Measurements from ENCODE around the gene KCNA10.

Gene KCNA10

DNA sequence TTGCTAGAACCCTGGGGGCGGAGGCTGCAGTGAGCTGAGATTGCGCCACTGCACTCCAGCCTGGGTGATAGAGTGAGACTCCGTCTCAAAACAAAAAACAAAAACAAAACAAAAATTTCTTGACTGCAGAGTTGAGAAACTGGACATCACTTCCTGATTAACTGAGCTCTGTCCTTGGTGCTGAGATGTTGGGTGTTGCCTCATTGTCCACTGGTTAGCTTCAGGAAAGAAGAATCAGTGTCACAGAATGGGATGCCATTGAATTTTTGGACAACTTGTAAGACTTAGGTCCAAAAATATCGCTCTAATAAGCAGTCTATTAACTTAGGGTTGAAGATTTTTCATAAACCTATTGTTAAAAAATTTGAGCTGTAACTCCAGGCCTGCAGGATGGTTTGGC, 23.8 kb upstream of the KCNA10 start:
- Histone ChIP-seq H2BK120ac (ENCODE audit: low read depth, low read length) (no peak overlapping the region), H2BK15ac (ENCODE audit: low read depth, poor library complexity, severe bottlenecking) (no peak overlapping the region), H3K18ac (ENCODE audit: low read depth in 1 of 2, low read length in 2 of 2) (no peak overlapping the region)

GRCh38 chr1:110541906-110542395, 23.0 kb upstream of the KCNA10 start:
- 70% methylated on average over 1 of the region's 1 CpG for WGBS
- no peak overlapping the region for H4K91ac ChIP-seq (ENCODE audit: low read length)
- peaks cover under 1 to 40% of the 10 kb centered on the region in 2 experiments for H3K27me3 ChIP-seq (ENCODE audit: control insufficient read depth in 1 of 2, insufficient read depth in 1 of 2, low read length in 2 of 2)
- H3K18ac ChIP-seq (ENCODE audit: low read depth in 1 of 2, low read length in 2 of 2), result no peak overlapping the region
- H2BK12ac ChIP-seq (ENCODE audit: low read length in 2 of 2), result no peak overlapping the region
- H3K4me2 ChIP-seq (ENCODE audit: low read length, poor library complexity, severe bottlenecking), result no peak overlapping the region
- no peaks in the 10 kb centered on the region for H3K9me3 ChIP-seq (ENCODE audit: control insufficient read depth, low read length)
- H4K8ac ChIP-seq (ENCODE audit: low read length), result no peak overlapping the region
- no peak overlapping the region for H2BK15ac ChIP-seq (ENCODE audit: low read depth, poor library complexity, severe bottlenecking)
- H2AK5ac ChIP-seq (ENCODE audit: low read length, severe bottlenecking), result no peak overlapping the region
- no peaks in the 10 kb centered on the region for H3K4me1 ChIP-seq (ENCODE audit: control insufficient read depth, insufficient read depth, low read depth, low read length)
- H3K4ac ChIP-seq (ENCODE audit: low read depth in 1 of 2, low read length in 2 of 2), result no peak overlapping the region
- no peak for DNase-seq
- no peak overlapping the region for H3K9ac ChIP-seq (ENCODE audit: low read length)
- no peak overlapping the region for H3K4me3 ChIP-seq (ENCODE audit: insufficient read depth in 1 of 2, low read depth in 1 of 2, low read length in 2 of 2)
- no peak overlapping the region for H2BK5ac ChIP-seq (ENCODE audit: low read depth, low read length, poor library complexity, severe bottlenecking)
- H3K23ac ChIP-seq (ENCODE audit: low read length in 2 of 2), result no peak overlapping the region
- no peaks in the 10 kb centered on the region for H3K79me1 ChIP-seq (replicated peaks; ENCODE audit: low read length, poor library complexity, severe bottlenecking)
- no peak overlapping the region for H3K14ac ChIP-seq (ENCODE audit: low read length in 2 of 2)
- H3K36me3 ChIP-seq (ENCODE audit: control insufficient read depth in 1 of 2, insufficient read depth in 2 of 2, low read depth in 1 of 2, low read length in 2 of 2), result no peaks in the 10 kb centered on the region
- H2BK120ac ChIP-seq (ENCODE audit: low read depth, low read length), result no peak overlapping the region
- H3K27ac ChIP-seq (ENCODE audit: low read length, poor library complexity, severe bottlenecking), result no peak overlapping the region
- H2AFZ ChIP-seq (ENCODE audit: low read depth, low read length), result no peak overlapping the region

More for the DNA sequence above, 23.8 kb upstream of the KCNA10 start:
- no peaks in the 10 kb centered on the region for H3K36me3 ChIP-seq (ENCODE audit: control insufficient read depth in 1 of 2, insufficient read depth in 2 of 2, low read depth in 1 of 2, low read length in 2 of 2)
- H4K91ac ChIP-seq (ENCODE audit: low read length), result no peak overlapping the region
- no peaks in the 10 kb centered on the region for H3K9me3 ChIP-seq (ENCODE audit: control insufficient read depth, low read length)
- peak; percentile 53 for DNase-seq
- H2BK5ac ChIP-seq (ENCODE audit: low read depth, low read length, poor library complexity, severe bottlenecking), result no peak overlapping the region
- H3K79me1 ChIP-seq (replicated peaks; ENCODE audit: low read length, poor library complexity, severe bottlenecking), result no peaks in the 10 kb centered on the region
- no peaks in the 10 kb centered on the region for H3K4me1 ChIP-seq (ENCODE audit: control insufficient read depth, insufficient read depth, low read depth, low read length)
- H3K27me3 ChIP-seq (ENCODE audit: control insufficient read depth in 1 of 2, insufficient read depth in 1 of 2, low read length in 2 of 2), result peaks cover 0 to 41% of the 10 kb centered on the region in 2 experiments
- no peak overlapping the region for H3K23ac ChIP-seq (ENCODE audit: low read length in 2 of 2)
- no peak overlapping the region for H3K4me2 ChIP-seq (ENCODE audit: low read length, poor library complexity, severe bottlenecking)
- no peak overlapping the region for H2AFZ ChIP-seq (ENCODE audit: low read depth, low read length)
- no peak overlapping the region for H2AK5ac ChIP-seq (ENCODE audit: low read length, severe bottlenecking)
- no peak overlapping the region for H3K14ac ChIP-seq (ENCODE audit: low read length in 2 of 2)
- no peak overlapping the region for H4K8ac ChIP-seq (ENCODE audit: low read length)
- H2BK12ac ChIP-seq (ENCODE audit: low read length in 2 of 2), result no peak overlapping the region
- H3K4ac ChIP-seq (ENCODE audit: low read depth in 1 of 2, low read length in 2 of 2), result no peak overlapping the region
- 100% methylated on average over 2 of the region's 4 CpGs for WGBS
- H3K4me3 ChIP-seq (ENCODE audit: insufficient read depth in 1 of 2, low read depth in 1 of 2, low read length in 2 of 2), result no peak overlapping the region
- no peak overlapping the region for H3K27ac ChIP-seq (ENCODE audit: low read length, poor library complexity, severe bottlenecking)
- no peak overlapping the region for H3K9ac ChIP-seq (ENCODE audit: low read length)

DNA sequence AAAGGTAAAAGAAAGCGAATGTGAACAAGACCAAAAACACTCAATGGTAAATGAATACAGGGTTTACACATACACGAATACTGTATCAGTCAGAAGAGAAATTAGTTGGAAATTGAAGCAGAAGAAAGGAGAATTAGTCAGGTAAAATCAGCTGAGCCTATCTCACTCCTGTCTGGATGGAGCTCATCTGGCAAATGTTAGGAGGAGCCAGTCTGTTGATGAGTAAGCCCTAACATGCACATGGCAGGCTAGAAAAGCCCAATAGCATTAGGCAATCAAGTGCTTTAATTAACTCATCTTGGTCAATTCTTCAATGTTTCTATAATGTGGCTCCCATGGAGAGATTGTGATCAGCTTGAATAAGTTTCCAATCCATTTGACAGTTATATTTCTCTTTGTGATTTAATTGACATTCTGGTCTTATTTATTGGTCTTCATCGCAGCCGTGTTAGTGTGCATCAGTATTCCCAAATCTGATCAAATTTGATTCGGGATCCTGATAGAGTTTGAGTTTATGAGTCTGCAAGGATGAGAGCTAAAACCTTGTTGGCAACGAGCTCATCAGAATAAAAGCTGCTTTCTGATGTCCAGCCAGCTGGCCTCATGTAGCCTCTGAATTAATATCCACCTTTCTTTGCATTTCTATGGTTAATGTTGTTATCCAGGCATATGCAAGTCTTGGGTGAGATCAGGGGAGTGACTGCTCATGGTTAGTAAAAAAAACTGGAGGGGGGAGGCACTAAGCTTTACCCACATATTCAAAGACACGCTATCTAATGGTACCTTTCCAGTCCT, 22.1 kb upstream of the KCNA10 start:
- H4K8ac ChIP-seq (ENCODE audit: low read length), result no peak overlapping the region
- no peak overlapping the region for H2BK15ac ChIP-seq (ENCODE audit: low read depth, poor library complexity, severe bottlenecking)
- H4K91ac ChIP-seq (ENCODE audit: low read length), result no peak overlapping the region
- peaks cover 4 to 44% of the 10 kb centered on the region in 2 experiments for H3K27me3 ChIP-seq (ENCODE audit: control insufficient read depth in 1 of 2, insufficient read depth in 1 of 2, low read length in 2 of 2)
- H3K14ac ChIP-seq (ENCODE audit: low read length in 2 of 2), result no peak overlapping the region
- H2AK5ac ChIP-seq (ENCODE audit: low read length, severe bottlenecking), result no peak overlapping the region
- no peak for DNase-seq
- no peak overlapping the region for H2AFZ ChIP-seq (ENCODE audit: low read depth, low read length)
- no peaks in the 10 kb centered on the region for H3K36me3 ChIP-seq (ENCODE audit: control insufficient read depth in 1 of 2, insufficient read depth in 2 of 2, low read depth in 1 of 2, low read length in 2 of 2)
- no peaks in the 10 kb centered on the region for H3K9me3 ChIP-seq (ENCODE audit: control insufficient read depth, low read length)
- no peak overlapping the region for H3K4me2 ChIP-seq (ENCODE audit: low read length, poor library complexity, severe bottlenecking)
- no peak overlapping the region for H3K23ac ChIP-seq (ENCODE audit: low read length in 2 of 2)
- no peak overlapping the region for H3K4ac ChIP-seq (ENCODE audit: low read depth in 1 of 2, low read length in 2 of 2)
- no peak overlapping the region for H3K27ac ChIP-seq (ENCODE audit: low read length, poor library complexity, severe bottlenecking)
- no peak overlapping the region for H2BK120ac ChIP-seq (ENCODE audit: low read depth, low read length)
- no peaks in the 10 kb centered on the region for H3K4me1 ChIP-seq (ENCODE audit: control insufficient read depth, insufficient read depth, low read depth, low read length)
- no peak overlapping the region for H3K9ac ChIP-seq (ENCODE audit: low read length)
- H3K4me3 ChIP-seq (ENCODE audit: insufficient read depth in 1 of 2, low read depth in 1 of 2, low read length in 2 of 2), result no peak overlapping the region
- no peak overlapping the region for H2BK5ac ChIP-seq (ENCODE audit: low read depth, low read length, poor library complexity, severe bottlenecking)
- no peak overlapping the region for H2BK12ac ChIP-seq (ENCODE audit: low read length in 2 of 2)
- H3K18ac ChIP-seq (ENCODE audit: low read depth in 1 of 2, low read length in 2 of 2), result no peak overlapping the region
- 74% methylated on average over 7 of the region's 7 CpGs for WGBS
- no peaks in the 10 kb centered on the region for H3K79me1 ChIP-seq (replicated peaks; ENCODE audit: low read length, poor library complexity, severe bottlenecking)

DNA sequence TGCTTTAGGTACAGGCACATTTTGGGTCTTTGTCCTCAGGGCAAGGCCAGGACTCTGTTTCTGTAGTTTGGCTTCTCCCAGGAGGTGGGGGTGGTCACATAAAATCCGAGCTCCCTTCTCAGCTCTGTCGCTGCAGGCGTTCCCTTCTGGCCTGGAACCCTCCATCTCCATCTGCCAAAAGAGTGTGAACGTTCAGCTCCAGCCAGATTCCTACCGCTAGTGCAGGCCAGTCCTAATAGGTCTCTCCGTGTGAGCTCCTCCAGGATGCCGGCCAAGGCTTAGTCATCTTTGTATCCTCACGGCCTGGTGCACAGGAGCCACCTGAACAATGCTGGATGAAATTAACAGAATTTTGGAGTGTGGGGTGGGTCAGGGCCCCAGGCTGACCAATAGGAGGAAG, 19.9 kb upstream of the KCNA10 start:
- Histone ChIP-seq H3K4me3 (ENCODE audit: insufficient read depth in 1 of 2, low read depth in 1 of 2, low read length in 2 of 2) (no peak overlapping the region), H3K4me1 (ENCODE audit: control insufficient read depth, insufficient read depth, low read depth, low read length) (no peaks in the 10 kb centered on the region), H2BK15ac (ENCODE audit: low read depth, poor library complexity, severe bottlenecking) (no peak overlapping the region), H3K9me3 (ENCODE audit: control insufficient read depth, low read length) (no peaks in the 10 kb centered on the region), H3K14ac (ENCODE audit: low read length in 2 of 2) (no peak overlapping the region), H3K23ac (ENCODE audit: low read length in 2 of 2) (no peak overlapping the region), H2BK12ac (ENCODE audit: low read length in 2 of 2) (no peak overlapping the region), H3K4ac (ENCODE audit: low read depth in 1 of 2, low read length in 2 of 2) (no peak overlapping the region), H3K27me3 (ENCODE audit: control insufficient read depth in 1 of 2, insufficient read depth in 1 of 2, low read length in 2 of 2) (peaks cover 10 to 58% of the 10 kb centered on the region in 2 experiments), H2BK120ac (ENCODE audit: low read depth, low read length) (no peak overlapping the region), H3K36me3 (ENCODE audit: control insufficient read depth in 1 of 2, insufficient read depth in 2 of 2, low read depth in 1 of 2, low read length in 2 of 2) (no peaks in the 10 kb centered on the region), H2AFZ (ENCODE audit: low read depth, low read length) (no peak overlapping the region), H3K18ac (ENCODE audit: low read depth in 1 of 2, low read length in 2 of 2) (no peak overlapping the region), H3K27ac (ENCODE audit: low read length, poor library complexity, severe bottlenecking) (no peak overlapping the region), H3K4me2 (ENCODE audit: low read length, poor library complexity, severe bottlenecking) (no peak overlapping the region), H3K9ac (ENCODE audit: low read length) (no peak overlapping the region), H4K8ac (ENCODE audit: low read length) (no peak overlapping the region), H3K79me1 (replicated peaks; ENCODE audit: low read length, poor library complexity, severe bottlenecking) (no peaks in the 10 kb centered on the region), H2BK5ac (ENCODE audit: low read depth, low read length, poor library complexity, severe bottlenecking) (no peak overlapping the region), H2AK5ac (ENCODE audit: low read length, severe bottlenecking) (no peak overlapping the region), H4K91ac (ENCODE audit: low read length) (no peak overlapping the region)
- WGBS, result 72% methylated on average over 8 of the region's 8 CpGs
- no peak for DNase-seq

Measured in mesenchymal stem cell (in vitro differentiated cells and primary cell).